Lower leg skin (tissue), 4 donors: ENCODE measurements around the gene TMCO4. TPM values are rescaled to one million over a fixed set of nuclear protein-coding genes. Genes with fewer than 3 reads are reported as not detected.

Experiments
- DNase-seq, 2 donors: peaks; one replicate each; pipeline ENCODE4 v3.0.0-alpha.2; 2019; ENCODE audit warnings: low spot score in 2 of 2
- H3K4me3 ChIP-seq: fragments of 200-600 bp; sonication (generic); 2 replicates; pipeline ENCODE4 v1.5.1; 2017; ENCODE audit warnings: mild to moderate bottlenecking, low read depth; ENCODE audit not compliant: poor library complexity, severe bottlenecking
- POLR2A ChIP-seq, 2 donors: fragments of 450-650 bp; IDR thresholded peaks; one replicate each; pipeline ENCODE4 v1.6.1; 2016 to 2017; ENCODE audit warnings: antibody characterized with exemption in 2 of 2, mild to moderate bottlenecking in 1 of 2, moderate library complexity in 1 of 2
- WGBS, 2 donors: methylation state at CpG; one replicate each; pipeline ENCODE4 v1.1.5; 2018; 5-methylcytosine and 5-hydroxymethylcytosine counted together
- intact Hi-C: fragments of 100-400 bp; cut with DNase I; formaldehyde crosslinking; loops from one replicate; pipeline ENCODE4 v1.15.0; 2023; ENCODE audit warnings: low total_unique reads
- total RNA-seq, 4 donors: library from RNA; depleted of rRNA; stranded (reverse); fragments of >200 nt; gene quantifications; one replicate each; pipeline ENCODE4 v1.1.0, GENCODE V29; 2016
- TF ChIP-seq, protein P1 (sequence below), 3 donors: fragments of 450-650 bp; IDR thresholded peaks; one replicate each; pipeline ENCODE4 v1.5.1; 2016; ENCODE audit warnings: antibody characterized with exemption in 3 of 3, mild to moderate bottlenecking in 3 of 3, moderate library complexity in 2 of 3

The TMCO4 gene
- total RNA-seq, 4 donors from 2014 or later: 10.6 to 26.7 (median 18.7) TPM

GRCh38 chr1:19776287-19776686 is 23.4 kb downstream of the TMCO4 start:
- no peak overlapping the region for H3K4me3 ChIP-seq
- DNase-seq: no peak
- TF ChIP-seq, protein P1, sequence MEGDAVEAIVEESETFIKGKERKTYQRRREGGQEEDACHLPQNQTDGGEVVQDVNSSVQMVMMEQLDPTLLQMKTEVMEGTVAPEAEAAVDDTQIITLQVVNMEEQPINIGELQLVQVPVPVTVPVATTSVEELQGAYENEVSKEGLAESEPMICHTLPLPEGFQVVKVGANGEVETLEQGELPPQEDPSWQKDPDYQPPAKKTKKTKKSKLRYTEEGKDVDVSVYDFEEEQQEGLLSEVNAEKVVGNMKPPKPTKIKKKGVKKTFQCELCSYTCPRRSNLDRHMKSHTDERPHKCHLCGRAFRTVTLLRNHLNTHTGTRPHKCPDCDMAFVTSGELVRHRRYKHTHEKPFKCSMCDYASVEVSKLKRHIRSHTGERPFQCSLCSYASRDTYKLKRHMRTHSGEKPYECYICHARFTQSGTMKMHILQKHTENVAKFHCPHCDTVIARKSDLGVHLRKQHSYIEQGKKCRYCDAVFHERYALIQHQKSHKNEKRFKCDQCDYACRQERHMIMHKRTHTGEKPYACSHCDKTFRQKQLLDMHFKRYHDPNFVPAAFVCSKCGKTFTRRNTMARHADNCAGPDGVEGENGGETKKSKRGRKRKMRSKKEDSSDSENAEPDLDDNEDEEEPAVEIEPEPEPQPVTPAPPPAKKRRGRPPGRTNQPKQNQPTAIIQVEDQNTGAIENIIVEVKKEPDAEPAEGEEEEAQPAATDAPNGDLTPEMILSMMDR (IDR thresholded peaks at IDR 0.05): no peak
- no peak for TF ChIP-seq POLR2A (IDR thresholded peaks at IDR 0.05)
- 89 to 93% methylated on average over 5 of the region's 5 CpGs for WGBS, 2 donors
- intact Hi-C loops: no loop called here

DNA sequence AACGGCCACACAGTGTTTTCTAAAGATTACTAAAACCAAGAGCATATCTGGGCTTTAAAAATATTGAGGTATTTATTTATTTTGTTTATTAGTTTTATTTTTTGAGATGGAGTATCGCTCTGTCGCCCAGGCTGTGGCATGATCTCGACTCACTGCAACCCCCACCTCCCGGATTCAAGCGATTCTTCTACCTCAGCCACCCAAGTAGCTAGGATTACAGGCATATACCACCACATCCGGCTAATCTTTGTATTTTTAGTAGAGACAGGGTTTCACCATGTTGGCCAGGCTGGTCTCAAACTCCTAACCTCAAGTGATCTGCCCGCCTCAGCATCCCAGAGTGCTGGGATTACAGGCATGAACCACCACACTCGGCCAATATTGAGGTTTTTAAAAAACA is 23.9 kb downstream of the TMCO4 start:
- WGBS, 2 donors: 96% methylated on average over 9 of the region's 9 CpGs
- DNase-seq: no peak
- no peak overlapping the region for H3K4me3 ChIP-seq
- TF ChIP-seq, protein P1 (IDR thresholded peaks at IDR 0.05): no peak
- no peak for TF ChIP-seq POLR2A (IDR thresholded peaks at IDR 0.05)
- intact Hi-C loops: no loop called here

DNA sequence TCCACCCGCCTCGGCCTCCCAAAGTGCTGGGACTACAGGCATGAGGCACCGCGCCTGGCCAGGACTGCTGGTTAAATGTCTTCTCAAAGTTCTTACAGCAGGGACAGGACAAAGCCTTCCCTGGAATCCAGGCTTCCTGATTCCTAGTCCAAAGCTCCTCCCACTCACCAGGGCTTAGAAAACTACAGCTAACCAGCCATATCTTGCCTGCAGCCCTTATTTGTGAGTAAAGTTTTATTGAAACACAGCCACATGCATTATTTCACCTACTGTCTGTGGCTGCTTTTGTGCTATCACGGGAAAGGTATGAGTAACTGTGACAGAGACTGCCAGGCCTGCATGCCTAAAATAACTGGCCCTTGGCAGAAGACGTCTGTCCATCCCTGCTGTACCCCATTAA is 24.4 kb downstream of the TMCO4 start:
- 92 to 96% methylated on average over 6 of the region's 6 CpGs for WGBS, 2 donors
- H3K4me3 ChIP-seq: no peak overlapping the region
- intact Hi-C loops: no loop called here
- no peak for DNase-seq
- TF ChIP-seq POLR2A (IDR thresholded peaks at IDR 0.05): no peak
- TF ChIP-seq, protein P1 (IDR thresholded peaks at IDR 0.05): no peak

DNA sequence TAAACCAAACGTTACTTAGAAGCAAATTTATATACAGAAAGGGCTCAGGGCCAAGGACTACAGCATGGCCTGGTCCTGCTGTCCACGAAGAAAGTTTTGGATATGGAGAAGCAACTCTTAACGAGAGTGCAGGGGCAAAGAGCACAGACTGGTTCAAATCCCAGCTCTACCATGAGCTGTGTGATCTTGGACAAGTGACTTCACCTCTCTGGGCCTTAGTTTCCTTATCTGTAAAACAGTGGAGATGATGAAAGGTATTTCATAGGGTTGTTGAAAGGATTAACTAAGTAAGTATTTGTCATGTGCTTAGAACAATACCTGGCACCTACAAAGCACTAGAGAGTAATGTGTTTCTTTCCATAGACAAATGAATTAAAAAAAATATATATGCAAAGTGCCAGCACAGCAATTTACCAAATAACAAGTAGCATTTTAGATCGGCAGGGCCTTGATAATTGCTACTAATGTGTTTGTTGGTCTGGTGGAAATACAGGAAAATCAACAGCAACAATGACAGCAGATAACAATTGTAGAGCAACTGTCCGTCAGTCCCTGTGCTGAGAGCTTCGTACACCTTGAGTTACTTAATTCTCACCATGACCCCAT is 25.4 kb downstream of the TMCO4 start:
- no peak for DNase-seq
- intact Hi-C loops: no loop called here
- WGBS, 2 donors: 83% methylated on average over 6 of the region's 6 CpGs

DNA sequence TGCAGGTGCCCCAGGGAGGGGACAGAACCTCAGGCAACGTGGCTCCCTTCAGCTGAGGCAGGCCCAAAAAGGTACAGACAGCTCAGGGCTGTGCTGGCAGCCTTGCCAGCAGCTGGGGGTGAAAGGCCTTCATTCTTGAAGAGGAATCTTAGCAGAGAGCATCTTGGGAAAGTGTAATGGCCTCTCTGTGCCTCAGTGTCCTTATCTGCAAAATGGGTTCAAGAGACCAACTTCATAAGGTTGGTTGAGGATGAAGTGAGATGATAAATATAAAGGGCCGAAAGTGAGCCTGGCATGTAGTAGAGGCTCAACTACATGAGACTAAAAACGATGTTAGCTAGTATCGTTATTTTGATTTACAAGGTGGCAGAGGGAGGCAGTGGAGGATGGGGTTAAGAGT is 26.2 kb downstream of the TMCO4 start:
- no peak for DNase-seq
- WGBS, 2 donors: 75 to 82% methylated on average over 4 of the region's 4 CpGs
- intact Hi-C loops: no loop called here
- TF ChIP-seq, protein P1 (IDR thresholded peaks at IDR 0.05): no peak
- no peak for TF ChIP-seq POLR2A (IDR thresholded peaks at IDR 0.05)
- no peak overlapping the region for H3K4me3 ChIP-seq

More for the DNA sequence above, 25.4 kb downstream of the TMCO4 start:
- TF ChIP-seq, protein P1 (IDR thresholded peaks at IDR 0.05): no peak
- no peak for TF ChIP-seq POLR2A (IDR thresholded peaks at IDR 0.05)
- H3K4me3 ChIP-seq: no peak overlapping the region

DNA sequence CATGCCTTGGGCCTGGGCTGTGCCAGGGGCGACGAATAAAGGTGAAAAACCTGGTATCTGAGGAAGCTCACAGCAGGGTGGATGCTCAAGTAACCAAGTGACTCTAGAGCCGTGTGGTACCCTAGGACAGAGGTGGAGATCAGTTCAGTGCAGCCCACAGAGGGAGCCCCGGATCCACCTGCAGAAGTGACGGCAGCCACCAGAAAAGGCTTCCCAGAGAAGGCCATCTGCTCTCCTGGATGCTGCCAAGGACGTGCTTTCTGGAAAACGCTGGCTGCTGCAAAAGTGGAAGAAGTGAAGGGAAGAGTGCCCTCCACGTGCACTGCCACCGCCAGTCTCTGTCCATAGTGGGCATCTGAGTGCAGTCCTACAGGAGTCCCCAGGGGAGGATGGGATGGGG is 27.7 kb downstream of the TMCO4 start:
- WGBS, 2 donors: 89% methylated on average over 9 of the region's 9 CpGs
- H3K4me3 ChIP-seq: no peak overlapping the region
- intact Hi-C loops: no loop called here
- TF ChIP-seq, protein P1 (IDR thresholded peaks at IDR 0.05): no peak
- TF ChIP-seq POLR2A (IDR thresholded peaks at IDR 0.05): no peak
- DNase-seq: no peak
